COLO668 (cell line): Measurements from ENCODE around the gene MCCC1.
"Not testable (repeated sequence)": the region's sequence is repeated elsewhere in the genome, so short reads cannot be mapped to it uniquely, and the experiment has no call there.

Experiments used
- DNase-seq: peaks from one replicate; lab custom pipeline; 2025; ENCODE audit not compliant: unreplicated experiment; lab: John Stamatoyannopoulos, UW

MCCC1 gene

GRCh38 chr3:183103950-183104349, 4.7 kb upstream of the MCCC1 start:
- not testable (repeated sequence) for DNase-seq

DNA sequence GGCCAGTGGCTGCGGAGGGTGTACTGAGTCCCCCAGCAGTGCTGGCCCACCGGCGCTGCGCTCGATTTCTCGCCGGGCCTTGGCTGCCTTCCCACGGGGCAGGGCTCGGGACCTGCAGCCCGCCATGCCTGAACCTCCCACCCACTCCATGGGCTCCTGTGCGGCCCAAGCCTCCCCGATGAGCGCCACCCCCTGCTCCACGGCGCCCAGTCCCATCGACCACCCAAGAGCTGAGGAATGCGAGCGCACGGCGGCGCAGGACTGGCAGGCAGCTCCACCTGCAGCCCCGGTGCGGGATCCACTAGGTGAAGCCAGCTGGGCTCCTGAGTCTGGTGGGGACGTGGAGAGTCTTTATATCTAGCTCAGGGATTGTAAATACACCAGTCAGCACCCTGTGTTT, 1.7 kb upstream of the MCCC1 start:
- not testable (repeated sequence) for DNase-seq

GRCh38 chr3:183100376-183100775, 1.1 kb upstream of the MCCC1 start:
- DNase-seq: no peak

- no peak for DNase-seq
Observed at GRCh38 chr3:183099838-183100204, 525 bp upstream of the MCCC1 start.

- DNase-seq: no peak
Observed at GRCh38 chr3:183098536-183099025, 715 bp downstream of the MCCC1 start.

GRCh38 chr3:183094711-183095110, 4.6 kb downstream of the MCCC1 start:
- no peak for DNase-seq

GRCh38 chr3:183092256-183092655, 7.0 kb downstream of the MCCC1 start:
- no peak for DNase-seq

- DNase-seq: no peak
Observed at GRCh38 chr3:183087184-183087583, 12.1 kb downstream of the MCCC1 start.

- DNase-seq: peak; percentile 9
Observed at GRCh38 chr3:183085634-183086390, 13.5 kb downstream of the MCCC1 start.

DNA sequence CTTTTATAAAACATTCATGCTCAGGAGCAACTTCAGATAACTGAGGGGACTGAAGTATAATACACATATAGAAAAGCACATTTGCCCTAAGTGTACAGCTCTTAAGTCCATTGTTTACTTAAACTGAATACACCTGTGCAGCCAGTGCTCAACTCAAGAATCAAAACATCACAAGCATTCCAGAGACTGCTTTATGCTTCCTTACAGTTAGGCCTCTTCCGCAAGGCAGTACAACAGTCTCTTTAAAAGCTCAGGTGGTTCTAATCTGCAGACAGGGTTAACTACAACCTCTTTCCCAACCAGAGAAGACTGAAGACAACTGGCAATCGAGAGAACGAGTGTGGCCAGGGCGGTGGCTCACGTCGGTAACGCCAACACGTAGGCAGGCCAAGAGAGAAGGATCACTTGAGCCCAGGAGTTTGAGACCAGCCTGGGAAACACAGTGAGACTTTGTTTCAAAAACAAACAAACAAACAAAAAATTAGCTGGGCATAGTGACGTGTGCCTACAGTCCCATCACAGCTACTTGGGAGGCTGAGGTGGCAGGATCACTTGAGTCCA, 16.9 kb downstream of the MCCC1 start:
- DNase-seq: no peak

GRCh38 chr3:183081459-183082183, 17.7 kb downstream of the MCCC1 start:
- DNase-seq: no peak

- DNase-seq: no peak
Observed at GRCh38 chr3:183080628-183081027, 18.7 kb downstream of the MCCC1 start.

GRCh38 chr3:183074881-183075280, 24.4 kb downstream of the MCCC1 start:
- no peak for DNase-seq

DNA sequence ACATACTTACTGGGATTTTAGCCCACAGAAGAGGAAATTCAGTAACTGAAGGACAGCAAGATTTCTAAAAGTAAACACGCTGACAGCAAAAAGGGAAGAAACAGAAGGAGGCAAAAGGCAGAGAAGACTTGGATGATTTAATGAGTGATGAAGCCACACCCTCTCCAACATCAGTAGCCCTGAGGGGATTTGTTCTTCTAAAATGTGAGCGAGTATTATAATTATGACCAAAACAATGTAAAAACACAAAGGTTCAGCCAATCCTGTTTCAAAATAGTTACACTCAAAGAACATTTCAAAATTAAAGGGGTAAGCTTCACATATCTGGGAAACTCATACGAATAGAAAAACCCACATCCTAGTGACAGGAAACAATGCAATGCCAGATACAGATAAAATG, 25.0 kb downstream of the MCCC1 start:
- DNase-seq: no peak

DNA sequence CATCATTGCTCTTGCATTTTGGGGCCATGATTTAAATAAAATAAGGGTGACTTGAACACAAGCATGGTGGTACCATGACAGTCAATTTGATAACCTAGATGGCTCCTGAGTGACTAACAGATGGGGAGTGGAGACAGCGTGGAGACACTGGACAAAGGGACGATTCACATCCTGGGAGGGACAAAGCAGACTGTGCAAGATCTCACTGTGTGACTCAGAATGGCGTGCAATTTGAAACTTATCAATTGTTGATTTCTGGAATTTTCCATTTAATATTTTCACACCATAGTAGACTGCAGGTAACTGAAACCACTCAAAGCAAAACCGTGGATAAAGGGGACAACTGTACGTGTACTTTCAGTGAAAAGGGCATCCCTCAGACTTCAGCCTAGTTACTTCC, 25.5 kb downstream of the MCCC1 start:
- no peak for DNase-seq

- no peak for DNase-seq
Observed at GRCh38 chr3:183070892-183071291, 28.4 kb downstream of the MCCC1 start.

GRCh38 chr3:183069086-183069485, 30.2 kb downstream of the MCCC1 start:
- DNase-seq: no peak

- not testable (repeated sequence) for DNase-seq
Observed at GRCh38 chr3:183066891-183067290, 32.4 kb downstream of the MCCC1 start.

GRCh38 chr3:183064475-183064874, 34.8 kb downstream of the MCCC1 start:
- no peak for DNase-seq

GRCh38 chr3:183061391-183062172, 37.7 kb downstream of the MCCC1 start:
- no peak for DNase-seq

DNA sequence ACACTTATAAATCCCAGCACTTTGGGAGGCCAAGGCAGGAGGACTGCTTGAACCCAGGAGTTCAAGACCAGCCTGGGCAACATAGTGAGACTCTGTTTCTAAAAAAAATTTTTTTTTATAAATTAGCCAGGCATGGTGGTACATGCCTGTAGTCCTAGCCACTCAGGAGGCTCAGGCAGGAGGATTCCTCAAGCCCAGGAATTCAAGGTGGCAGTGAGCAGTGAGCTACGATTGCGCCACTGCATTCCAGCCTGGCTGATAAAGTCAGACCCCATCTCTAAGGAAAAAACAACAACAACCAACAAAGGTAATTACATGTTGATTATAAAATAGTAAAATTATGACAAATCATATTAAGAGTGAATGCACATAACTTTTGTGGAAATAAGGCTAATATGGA, 40.9 kb downstream of the MCCC1 start:
- no peak for DNase-seq
